Femur (tissue), 1 donor: Measurements from ENCODE around the gene THOC7.

Experiments used
- DNase-seq: peaks from one replicate; pipeline ENCODE4 v3.0.0-alpha.2; 2017

THOC7 gene

DNA sequence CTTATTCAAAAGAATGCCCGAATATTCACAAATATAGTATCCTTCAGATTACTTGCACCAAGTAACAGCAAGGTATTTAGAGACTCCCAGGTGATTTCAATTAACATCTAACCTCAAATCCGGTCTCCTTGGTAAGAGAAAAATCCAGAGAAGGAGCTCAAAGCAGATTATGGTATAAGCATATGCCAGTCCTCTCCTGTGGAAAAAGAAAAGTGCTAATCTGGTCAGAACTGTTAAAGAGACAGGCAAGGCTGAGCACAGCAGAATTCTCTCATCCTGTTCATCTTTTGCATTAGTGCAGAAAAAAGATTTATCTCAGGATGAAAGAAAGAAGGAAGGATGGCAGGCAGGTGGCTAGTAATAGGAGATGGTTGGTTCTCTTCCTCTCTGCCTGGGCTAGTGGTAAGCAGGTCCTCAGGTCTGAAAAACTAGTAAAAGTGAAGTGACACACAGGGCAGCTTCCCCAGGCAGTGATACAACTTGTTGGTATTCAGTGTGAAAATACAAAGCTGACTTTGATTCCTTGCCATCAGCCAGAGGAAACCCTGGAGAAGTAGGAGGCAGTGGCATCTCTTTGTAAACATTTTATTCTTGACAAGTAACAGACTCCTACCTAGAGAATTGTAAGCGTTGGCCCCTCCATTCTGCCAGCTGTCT, 14.3 kb upstream of the THOC7 start:
- DNase-seq, result no peak

GRCh38 chr3:63876260-63876659, 12.7 kb upstream of the THOC7 start:
- no peak for DNase-seq

- DNase-seq, result no peak
Measured at GRCh38 chr3:63875510-63875909, 11.9 kb upstream of the THOC7 start.

GRCh38 chr3:63874769-63875168, 11.2 kb upstream of the THOC7 start:
- DNase-seq, result no peak

- no peak for DNase-seq
Measured at GRCh38 chr3:63872135-63872924, 8.7 kb upstream of the THOC7 start.

DNA sequence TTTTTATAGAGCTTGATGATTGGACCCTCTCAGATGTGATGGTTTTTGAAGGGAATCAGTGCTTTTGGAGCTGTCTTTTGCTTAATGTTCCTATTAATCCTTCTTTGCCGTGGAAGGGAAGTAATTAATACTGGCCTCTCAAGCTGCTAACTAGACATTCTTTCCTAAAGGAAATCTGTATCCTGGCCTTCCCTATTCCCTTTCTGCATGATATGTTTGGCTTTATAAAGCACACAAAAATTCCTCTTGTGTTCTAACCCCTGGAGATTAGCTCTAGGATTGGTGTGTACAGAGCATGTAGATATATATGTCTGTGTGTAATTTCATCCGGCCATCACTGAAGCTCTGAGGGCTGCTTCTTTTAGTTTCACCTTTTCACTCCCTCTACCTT, 7.0 kb upstream of the THOC7 start:
- DNase-seq, result no peak

DNA sequence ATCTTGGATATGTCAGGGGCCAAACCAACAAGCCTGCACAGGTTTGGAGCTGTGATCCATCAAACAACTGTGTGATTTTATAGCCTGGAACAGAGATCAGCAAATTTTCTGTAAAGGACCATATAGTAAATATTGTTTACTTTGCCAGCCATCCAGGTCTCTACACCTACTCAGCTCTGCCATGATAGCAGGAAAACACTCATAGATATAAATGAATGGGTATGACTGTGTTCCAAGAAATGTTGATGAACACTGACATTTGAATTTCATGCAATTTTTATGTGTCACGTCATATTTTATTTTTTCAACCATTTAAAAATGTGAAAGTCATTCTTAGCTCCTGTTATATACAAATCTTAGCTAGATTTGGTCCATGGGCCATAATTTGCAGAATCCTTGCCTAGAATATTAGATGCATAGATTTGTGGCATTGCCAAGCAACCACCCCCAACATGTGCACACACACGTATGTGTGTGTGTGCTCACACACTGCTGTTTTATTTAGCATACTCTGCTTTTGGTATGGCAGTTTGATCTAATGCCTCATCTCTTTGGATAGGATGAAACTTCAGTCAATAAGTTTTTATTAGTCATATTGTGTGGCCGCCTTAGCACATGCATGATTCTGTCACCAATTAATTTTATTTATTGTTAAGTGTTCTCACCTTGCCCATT, 6.5 kb upstream of the THOC7 start:
- no peak for DNase-seq

DNA sequence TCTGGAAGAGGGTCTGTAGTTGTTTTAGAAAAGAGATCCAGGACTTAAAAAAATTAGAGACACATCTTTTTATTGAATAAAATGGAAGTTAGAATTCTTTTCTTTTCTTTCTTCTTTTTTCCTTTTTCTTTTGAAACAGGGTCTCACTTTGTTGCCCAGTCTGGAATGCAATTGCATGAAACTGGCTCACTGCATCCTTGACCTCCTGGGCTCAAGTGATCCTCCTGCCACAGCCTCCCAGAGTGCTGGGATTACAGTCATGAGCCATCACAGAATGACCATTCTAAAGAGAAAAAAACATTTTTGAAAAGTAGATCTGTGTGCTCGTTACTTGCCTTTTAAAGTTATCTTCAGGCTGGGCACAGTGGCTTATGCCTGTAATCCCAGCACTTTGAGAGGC, 3.6 kb upstream of the THOC7 start:
- no peak for DNase-seq

- no peak for DNase-seq
Measured at GRCh38 chr3:63864965-63865327, 1.3 kb upstream of the THOC7 start.

DNA sequence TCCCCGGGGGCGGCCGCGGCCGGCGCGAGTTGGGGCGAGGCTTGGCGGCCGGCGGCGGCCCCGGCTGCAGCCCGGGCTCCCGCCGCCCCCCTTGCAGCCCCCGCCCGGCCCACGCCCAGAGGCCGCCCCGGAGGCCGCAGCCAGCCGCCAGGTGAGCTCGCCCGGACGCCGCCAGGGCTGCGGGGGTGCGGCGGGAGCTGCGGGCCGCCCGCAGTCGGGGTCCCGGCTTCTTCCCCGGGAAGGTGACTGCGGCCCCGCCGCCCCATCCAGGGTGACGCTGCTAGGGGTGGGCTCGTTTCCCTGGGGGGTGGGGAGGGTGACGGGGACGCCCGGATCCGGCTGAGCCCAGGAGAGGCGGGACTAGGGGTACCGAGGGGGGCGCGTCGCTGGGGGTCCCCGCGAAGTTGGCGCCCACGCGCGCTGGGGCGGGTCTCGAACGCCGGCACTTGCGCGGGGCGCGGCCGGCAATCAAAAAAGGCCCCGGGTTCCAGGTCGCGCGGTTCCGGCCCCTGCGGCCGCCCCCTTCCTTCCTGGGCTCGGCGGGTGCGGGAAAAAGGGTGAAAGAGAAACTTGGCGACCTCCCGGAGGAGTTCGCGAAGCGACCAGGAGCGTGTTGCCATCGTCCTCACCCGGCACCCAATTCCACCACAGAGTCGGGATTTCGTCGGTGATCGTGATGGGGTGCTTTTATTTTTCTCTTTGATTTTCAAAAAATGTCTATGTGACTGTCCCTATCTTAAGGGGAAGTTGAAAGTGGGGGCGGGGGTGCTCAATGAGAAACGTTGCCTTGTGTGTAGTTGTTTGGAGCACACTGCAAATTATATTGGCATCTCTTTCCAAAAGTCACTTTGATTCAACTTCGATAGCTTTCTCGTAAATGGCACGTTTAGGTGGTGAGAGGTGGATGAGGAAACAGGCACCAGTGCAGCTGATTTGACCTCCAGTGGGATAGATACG, 681 bp upstream of the THOC7 start:
- peak; percentile 63 for DNase-seq

GRCh38 chr3:63862804-63863149, 828 bp downstream of the THOC7 start:
- no peak for DNase-seq

DNA sequence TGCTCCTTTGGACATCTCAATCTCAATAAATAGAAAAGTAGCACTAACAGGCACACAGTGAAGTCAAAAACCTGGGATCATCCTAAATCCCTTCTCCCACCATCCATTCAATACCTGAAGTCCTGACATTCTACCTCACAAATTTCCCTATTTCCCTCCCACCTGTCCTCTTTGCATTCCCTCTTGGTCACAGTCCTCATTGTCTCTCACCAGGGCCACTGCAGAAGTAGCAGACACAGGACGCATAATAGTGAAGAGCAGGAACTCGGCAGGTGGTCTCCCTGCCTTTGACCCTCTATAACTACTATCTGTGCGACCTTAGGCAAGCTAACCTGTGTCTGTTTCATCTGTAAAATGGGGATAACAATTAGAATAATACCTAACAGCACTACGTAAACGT, 2.3 kb downstream of the THOC7 start:
- no peak for DNase-seq

- no peak for DNase-seq
Measured at GRCh38 chr3:63860776-63861175, 2.8 kb downstream of the THOC7 start.

- DNase-seq, result no peak
Measured at GRCh38 chr3:63857311-63857710, 6.3 kb downstream of the THOC7 start.

DNA sequence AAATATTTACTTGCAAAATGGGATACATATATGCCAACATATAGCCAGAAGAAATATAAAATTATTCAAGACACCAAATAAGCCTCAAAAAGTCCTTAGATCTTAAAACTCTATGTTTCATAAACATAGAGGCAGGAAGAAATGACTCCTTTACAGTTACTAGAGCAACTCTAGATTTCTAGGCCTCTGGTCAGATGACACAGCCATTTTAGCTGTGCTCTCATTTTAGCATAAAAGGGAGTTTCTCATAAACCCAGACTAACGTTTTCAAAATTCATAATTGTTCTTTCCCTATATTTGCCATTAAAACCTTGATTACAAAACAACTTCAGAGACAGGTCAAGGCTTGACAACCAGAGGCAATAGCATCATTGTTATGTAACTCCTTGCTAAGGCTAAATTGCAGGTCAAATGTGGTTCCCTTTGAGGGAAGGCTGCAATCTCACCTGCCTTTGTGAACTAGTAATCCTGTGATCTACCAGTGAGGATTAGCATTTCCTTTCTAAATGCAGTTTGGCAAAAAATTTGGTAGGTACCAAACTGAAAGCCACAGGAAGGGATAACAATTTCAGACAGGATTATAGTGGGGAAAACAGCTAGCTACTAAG, 8.2 kb downstream of the THOC7 start:
- DNase-seq, result no peak

DNA sequence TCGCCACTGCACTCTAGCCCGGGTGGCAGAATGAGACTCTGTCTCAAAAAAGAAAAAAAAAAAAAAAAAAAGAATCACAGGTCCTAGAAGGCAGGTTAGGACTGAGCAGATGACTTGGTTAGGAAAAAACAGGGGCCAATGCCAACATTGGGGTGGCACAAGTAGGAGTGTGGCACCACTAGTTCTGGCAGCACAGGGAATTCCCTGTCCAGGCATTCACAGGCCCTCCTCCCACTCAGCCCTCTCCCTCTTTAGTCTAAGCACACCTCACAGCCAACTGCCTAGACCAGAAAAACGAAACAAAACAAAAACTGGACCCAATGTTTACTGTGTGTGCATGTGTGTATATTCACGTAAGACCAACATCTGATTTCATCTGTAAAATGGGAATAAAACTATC, 10.5 kb downstream of the THOC7 start:
- no peak for DNase-seq

DNA sequence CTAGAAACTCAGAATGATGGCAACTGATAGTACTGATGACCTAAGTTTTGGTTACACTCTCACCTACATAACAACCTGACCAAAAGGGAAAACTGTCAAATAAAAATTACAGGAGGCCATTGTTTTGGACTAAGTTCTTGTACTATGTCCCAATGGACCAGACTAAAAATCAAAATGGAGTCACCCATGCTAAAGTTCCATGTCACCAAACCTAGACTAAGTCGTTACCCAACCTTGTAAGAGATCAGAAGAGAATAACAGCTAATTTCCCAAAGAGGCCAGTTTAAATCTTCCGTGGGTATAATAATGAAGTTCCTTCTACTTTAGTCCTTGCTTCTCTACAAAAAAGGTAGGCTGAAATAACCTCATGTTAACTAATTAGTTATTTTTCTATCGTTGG, 12.3 kb downstream of the THOC7 start:
- DNase-seq, result no peak

- no peak for DNase-seq
Measured at GRCh38 chr3:63849175-63849574, 14.4 kb downstream of the THOC7 start.

DNA sequence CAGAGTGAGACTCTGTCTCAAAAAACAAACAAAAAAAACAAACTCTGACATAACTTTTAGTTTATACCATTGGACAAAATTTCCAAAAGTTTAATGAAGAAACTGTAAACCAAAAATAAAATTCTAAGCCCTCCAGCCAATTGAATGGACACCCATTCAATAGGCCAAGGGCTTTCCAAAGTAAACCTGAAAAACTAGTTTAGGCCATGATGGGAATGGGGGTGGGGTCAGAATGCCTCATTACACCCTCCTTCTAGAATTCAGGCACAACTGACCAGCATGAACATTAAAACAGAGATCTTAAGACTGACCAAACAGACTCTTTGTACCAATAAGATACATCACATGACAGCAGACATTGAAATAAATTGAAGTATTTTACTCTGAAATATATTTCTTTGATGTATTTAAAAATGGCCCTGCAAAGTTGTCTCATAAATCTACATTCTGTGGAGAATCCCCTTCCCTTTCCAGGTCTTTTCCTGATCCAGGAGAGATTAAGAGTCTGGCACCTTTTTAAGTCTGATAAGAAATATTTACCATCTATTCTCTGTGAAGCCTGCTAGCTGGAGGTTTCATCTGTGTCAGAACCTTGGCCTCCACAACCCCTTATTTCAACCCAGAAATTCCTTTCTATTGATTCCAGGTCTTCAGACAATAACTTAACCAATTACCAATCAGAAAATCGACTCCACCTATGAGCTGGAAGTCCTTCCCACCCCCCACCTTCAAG, 15.7 kb downstream of the THOC7 start:
- DNase-seq, result no peak

DNA sequence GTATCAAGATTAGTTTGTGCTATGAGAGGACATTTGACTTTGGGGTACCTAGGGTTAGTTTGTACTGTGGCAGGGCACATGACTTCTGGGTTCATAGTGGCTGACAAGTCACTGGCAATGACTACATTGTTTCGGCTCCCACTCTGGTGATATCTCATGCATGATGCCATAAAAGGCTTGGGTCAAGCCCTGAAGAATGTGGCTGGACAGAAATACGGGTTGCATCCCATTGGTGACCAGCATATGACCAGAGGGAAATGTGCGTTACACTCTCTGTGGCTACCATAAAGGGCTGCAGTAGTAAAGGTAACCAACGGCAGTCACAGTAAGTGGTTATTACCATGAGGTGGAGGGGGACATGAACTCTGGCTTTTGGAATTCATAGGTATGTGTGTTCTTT, 18.4 kb downstream of the THOC7 start:
- DNase-seq, result no peak

DNA sequence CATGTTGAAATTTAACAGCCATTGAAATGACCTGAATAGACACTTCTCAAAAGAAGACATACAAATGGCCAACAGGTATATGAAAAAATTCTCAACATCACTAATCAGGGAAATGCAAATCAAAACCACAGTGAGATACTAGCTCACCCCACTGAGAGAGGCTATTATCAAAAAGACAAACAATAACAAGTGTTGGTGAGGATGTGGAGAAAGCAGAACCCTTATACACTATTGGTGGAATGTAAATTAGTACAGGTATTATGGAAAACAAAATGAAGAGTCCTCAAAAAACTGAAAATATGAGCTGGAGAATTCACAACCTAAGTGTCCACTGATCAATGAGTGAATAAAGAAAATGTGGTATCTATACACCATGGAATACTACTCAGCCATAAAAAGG, 21.5 kb downstream of the THOC7 start:
- DNase-seq, result no peak

DNA sequence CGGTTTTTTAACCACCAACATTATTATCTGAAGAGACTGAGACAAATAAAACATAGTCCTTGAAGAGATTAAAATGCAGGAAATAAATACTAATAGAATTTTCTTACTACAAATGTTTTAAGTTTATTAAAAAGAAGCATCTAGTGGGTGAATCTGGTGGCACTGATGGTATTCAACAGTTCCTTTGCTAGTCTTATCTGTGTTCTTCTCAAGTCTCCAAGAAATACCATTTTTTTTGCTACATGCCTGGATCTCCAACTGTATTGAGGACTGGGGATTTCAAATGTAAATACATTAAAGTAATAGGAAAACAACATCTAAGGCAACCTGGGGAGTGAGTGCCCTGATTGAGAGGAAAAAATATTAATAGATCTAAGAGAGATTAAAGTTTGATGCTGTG, 21.9 kb downstream of the THOC7 start:
- DNase-seq, result no peak
